NCI-H2107 (cell line): ENCODE data around the gene ARHGEF26.
"Not testable (repeated sequence)": the region's sequence is repeated elsewhere in the genome, so short reads cannot be mapped to it uniquely, and the experiment has no call there.

ENCODE experiments used
- DNase-seq: peaks from one replicate; lab custom pipeline; 2025; lab: John Stamatoyannopoulos, UW

Gene ARHGEF26

DNA sequence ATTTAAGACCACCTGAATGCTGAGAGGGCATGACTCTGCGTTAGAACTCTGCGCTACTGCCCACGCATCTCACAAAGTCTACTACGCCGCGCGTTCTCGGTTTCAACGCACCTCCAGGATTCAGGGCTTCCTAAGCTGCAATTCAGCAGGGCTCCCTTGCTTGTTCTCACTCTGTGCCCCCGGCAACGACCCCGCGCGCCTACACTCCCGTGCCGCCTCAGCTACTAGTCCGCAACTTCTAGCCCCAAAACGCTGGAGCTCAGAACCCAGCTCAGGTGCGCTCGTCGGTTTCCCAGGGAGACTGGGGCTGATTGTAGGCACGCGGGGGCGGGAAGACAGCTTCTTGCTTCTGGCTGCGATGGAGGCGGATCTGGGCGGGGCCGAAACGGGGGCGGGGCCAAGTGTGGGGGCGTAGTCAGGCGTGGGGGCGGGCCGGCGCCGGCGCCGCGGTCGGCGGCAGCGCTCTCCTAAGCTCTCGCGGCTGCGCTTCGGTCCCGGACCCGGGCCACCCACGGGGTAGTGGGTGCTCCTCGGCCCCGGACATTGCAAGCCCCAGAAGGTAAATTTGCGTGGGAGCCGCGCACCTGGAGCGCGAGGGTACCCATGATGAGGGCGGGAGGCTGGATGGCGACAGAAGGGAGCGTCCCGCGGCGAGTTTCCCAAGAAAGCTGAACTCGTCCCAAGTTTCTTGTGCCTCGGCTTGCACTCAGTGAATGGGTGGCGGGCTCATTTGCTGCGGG, at the start of gene ARHGEF26:
TSS of gene ARHGEF26 (plus strand) at position 430 of the 740 bp plus-strand sequence. CDS start 603 bp downstream, outside the sequence.
- peak; percentile 81 for DNase-seq

- DNase-seq: no peak
These were observed 46.2 kb upstream of the ARHGEF26 start for GRCh38 chr3:154074966-154075365.

GRCh38 chr3:154078672-154079071, 42.5 kb upstream of the ARHGEF26 start:
- DNase-seq: no peak

GRCh38 chr3:154081305-154081704, 39.9 kb upstream of the ARHGEF26 start:
- no peak for DNase-seq

DNA sequence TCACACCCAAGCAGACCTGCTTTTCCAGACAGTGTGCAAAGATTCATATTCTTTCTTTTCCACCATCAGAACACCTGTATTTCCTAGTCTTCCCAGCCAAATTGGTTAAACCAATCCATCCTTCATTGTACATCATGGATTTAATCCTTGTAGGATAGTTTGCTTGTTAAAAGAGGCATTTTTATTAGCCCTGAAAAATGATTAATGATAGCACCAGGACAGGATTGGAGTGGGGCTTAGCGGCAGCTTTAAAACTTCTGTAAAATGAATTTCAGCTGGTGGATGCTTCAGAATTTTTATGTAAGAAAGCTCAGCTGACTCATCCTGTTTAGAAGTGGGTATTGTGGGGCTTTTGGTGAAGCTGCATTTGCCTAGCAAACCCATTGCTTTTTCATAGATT, 36.1 kb upstream of the ARHGEF26 start:
- no peak for DNase-seq

DNA sequence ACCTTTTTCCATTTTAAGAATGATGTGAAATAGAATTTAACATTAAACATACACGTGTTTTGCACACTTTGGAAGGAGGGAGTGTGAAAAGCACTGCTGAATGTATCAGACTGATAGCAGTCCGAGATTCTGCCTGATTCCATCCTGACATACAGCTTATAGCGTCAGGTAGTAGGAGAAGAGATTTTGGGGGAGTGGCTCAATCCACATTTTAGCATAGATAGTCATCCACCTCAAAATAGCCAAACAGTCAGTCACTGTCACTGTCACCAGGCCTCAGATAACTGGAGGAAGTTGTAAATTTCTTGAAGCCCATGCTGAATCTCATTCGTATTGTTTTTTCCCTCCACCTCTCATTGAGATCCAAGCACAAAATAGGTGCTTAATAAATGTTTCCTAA, 35.4 kb upstream of the ARHGEF26 start:
- no peak for DNase-seq

- no peak for DNase-seq
These were observed 34.9 kb upstream of the ARHGEF26 start for GRCh38 chr3:154086286-154086685.

DNA sequence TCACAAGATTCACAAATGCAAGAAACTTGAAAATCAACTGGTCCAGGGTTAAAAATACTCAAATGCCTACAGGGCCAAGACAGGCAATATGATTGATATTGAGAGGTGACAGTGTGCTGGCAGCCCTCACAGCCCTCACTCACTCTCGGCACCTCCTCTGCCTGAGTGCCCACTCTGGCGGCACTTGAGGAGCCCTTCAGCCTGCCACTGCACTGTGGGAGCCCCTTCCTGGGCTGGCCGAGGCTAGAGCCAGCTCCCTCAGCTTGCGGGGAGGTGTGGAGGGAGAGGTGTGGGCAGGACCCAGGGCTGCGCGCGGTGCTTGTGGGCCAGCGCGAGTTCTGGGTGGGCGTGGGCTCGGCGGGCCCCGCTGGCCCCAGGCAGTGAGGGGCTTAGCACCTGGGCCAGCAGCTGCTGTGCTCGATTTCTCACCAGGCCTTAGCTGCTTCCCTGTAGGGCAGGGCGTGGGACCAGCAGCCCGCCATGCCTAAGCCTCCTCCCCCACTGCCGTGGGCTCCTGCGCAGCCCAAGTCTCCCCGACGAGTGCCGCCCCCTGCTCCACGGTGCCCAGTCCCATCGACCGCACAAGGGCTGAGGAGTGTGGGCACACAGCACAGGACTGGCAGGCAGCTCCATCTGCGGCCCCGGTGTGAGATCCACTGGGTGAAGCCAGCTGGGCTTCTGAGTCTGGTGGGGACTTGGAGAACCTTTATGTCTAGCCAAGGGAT, 33.3 kb upstream of the ARHGEF26 start:
- not testable (repeated sequence) for DNase-seq

DNA sequence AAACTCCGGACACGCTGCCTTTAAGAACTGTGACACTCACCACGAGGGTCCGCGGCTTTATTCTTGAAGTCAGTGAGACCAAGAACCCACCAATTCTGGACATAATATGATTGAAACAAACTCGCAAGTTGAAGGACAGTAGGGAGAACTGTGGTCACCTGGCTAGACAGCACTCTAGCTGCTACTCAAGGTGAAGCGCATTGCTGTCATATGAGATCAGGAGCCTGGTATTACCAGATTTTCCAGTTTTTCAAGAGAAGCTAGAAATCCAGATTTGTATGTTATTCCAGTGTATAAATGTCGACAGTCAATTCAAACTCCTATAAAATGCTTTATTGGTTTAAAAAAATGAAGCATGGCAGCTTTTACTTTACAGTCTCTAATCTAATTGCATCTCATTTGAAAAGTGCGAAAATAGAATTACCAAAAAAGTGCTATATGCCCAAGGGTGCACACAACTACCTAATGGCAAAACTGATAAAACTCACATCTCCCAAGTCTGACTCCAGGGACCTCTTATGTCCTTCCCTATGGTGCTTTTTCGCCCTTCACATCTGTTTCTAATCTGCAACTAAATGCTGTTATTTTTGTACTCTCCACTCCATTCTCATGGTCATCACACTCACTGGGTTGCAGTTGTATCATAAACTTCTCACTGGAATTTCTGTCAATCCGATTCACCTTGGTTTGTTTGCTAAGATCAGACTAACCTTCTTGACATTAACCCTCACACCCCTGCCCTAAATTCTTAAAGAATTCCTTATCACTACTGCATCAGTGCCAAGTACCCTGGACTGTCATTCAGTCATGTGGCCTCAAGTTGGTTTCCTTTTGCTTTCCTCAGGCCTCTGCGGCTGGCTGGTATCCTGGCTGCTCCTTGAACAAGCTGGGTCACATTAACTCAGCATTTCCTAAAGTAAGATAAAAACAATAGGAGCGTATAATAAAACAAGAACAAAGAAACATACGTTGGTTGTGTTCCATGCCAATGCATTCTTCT, 31.5 kb upstream of the ARHGEF26 start:
- DNase-seq: no peak

DNA sequence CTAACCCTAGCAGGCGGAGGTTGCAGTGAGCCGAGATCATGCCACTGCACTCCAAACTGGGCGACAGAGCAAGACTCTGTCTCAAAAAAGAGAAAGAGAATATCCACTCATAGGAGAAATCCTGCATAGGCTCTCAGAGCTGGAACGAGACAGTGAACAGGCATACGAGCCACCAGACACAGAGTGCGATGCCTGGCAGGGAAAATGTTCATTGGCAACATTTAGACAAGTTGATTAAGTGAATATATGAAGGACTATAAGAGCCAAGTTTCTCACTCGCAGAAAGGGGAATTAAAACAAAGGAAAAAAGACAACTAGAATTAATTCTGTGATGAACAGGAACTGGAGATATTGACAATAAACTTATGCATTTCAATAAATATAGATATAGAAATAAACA, 27.1 kb upstream of the ARHGEF26 start:
- DNase-seq: no peak

- no peak for DNase-seq
These were observed 25.3 kb upstream of the ARHGEF26 start for GRCh38 chr3:154095832-154096421.

GRCh38 chr3:154098376-154098775, 22.8 kb upstream of the ARHGEF26 start:
- no peak for DNase-seq

- DNase-seq: no peak
These were observed 20.6 kb upstream of the ARHGEF26 start for GRCh38 chr3:154100556-154100955.

GRCh38 chr3:154101250-154101649, 19.9 kb upstream of the ARHGEF26 start:
- no peak for DNase-seq

DNA sequence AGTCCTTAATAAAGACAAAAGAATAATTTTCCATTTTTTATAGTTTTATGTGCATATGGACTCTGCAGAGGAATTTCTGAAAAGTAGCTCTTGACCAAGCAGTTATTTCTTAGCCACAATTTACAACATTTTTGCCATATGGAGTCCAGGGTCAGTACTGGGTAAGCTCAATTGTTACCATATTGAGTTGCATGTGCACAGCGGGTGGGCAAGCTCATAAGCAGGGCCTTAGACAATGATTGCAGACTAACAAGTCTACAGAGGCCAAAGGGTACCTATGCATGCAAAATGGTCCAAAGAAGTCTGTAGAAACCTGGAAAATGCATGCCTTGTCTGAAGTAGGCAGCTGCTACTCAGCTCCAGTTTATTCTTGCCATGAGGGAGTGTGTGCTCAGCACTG, 19.0 kb upstream of the ARHGEF26 start:
- no peak for DNase-seq

DNA sequence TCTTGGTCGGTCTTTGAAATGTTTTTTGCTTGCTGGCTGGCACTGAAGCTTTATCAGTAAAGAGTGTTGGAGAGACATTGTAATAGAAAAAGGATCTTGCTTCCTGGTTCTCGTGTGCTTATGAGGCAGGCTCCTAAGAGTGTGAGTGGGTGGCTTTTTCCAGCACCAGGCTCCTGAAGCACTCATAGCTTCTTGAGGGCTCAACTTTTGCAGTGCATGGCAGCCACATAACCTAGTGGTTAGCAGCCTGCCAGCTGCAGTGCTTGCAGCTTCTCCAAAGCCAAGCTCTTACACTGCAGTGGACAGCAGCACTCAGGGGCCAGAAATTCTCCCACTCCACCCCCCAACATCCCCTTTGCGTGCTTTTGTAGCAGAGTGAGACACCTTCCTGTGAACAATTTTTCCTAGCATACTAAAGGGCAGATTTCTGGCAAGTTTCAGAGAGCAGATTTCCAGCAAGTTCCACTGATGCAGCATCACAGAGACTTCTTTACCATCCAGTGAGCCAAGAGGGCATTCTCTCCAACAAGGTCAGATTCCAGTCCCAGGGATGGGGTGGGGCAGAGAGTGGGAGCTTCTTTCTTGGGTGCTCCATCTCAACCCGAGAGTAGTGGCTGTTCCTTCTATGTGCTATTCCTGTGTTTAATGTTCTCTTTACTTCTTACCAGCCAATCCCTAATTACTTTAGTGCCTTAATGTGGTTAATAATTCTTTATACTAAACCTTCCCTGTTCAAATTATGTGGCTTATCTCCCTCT, 15.8 kb upstream of the ARHGEF26 start:
- no peak for DNase-seq

DNA sequence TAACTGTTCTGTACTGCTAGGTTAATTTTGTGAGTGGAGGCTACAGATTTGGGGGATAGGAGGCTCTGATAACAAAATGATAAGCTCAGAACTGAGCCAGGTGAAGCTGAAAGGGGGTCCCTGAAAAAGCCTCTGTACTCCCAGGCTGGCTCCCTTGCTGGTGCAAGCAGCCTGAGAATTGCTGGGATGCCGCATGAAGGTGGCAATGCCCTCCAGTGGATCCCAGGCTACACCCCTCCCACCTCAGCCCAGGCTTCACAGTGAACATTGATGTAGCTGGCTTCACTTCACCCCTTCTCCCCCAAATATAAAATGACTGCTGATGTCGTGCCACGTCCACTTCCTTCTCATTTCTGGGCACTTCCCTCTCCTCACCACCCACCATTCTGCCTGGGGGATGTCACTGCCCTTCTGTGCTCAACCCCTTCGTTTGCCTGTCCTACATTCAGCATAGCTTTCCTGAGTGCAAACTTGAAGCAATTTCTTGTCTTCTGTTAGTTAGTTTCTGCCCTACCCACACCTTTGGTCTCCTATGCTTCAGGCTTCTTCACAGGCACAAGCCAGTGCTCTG, 9.7 kb upstream of the ARHGEF26 start:
- no peak for DNase-seq

DNA sequence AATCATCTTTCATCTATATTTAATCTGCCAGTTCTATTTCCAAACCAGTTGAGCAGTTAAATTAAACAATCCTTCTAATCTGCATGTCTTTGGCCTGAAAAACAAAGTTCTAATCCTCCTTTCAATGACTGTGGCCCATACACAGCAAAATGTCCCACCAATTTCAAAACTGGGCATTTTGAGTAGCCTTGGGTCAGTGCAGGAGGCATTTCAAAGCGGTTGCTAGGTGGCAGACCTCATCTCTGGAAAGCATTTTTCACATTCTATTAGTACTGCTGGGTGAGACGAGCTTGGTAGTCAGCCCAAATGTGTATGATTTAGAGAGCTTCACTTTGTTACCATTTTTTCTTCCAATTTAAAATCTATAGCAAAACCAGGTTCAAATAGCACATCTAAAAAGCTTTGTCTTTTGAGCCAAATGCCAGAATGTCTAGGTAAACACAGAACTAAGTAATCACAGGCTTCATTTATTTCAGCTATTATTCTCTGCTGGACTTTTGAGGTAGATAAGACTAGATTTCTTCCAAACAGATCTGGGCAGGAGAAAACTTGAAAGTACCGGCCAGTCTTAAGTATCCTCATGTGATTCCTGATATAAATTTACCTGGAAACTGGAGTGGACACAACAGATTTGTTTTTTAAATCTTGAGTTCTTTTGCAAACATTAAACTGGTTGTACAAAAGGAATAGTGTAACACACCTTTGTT, 8.9 kb upstream of the ARHGEF26 start:
- DNase-seq: no peak

- no peak for DNase-seq
These were observed 7.6 kb upstream of the ARHGEF26 start for GRCh38 chr3:154113609-154114008.

DNA sequence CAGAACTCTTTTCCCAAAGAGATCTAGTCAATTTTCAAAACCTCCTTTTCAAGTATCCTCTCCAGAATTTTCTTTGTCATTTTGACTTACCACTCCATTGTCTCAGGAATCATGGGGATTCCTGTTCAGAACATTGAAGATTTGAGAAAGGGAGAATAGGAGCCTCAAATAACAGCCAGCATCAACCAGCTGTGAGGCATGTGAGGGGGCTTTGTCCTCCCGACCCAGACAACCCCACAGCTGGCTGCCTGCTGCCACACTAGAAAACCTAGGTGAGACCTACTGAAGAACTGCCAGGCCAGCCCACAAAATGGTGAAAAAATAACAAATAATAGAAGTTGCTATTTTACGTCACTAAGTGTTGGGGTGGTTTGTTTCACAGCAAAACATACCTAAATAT, 5.9 kb upstream of the ARHGEF26 start:
- DNase-seq: no peak
